ENCODE results near the gene GBX1.

- no peak for TF ChIP-seq SP1 (IDR thresholded peaks at IDR 0.05)
- TF ChIP-seq TARDBP (IDR thresholded peaks at IDR 0.05) = no peak
- TF ChIP-seq ZNF384 (IDR thresholded peaks at IDR 0.05) = no peak
- no peak for TF ChIP-seq HDGF (IDR thresholded peaks at IDR 0.05; ENCODE audit: borderline replicate concordance)
- no peak for TF ChIP-seq SUZ12 (IDR thresholded peaks at IDR 0.05)
- TF ChIP-seq NFRKB (IDR thresholded peaks at IDR 0.05) = no peak
- TF ChIP-seq LEF1 (IDR thresholded peaks at IDR 0.05; ENCODE audit: borderline replicate concordance) = no peak
- no peak for TF ChIP-seq FOXA1 (IDR thresholded peaks at IDR 0.05)
- TF ChIP-seq, protein P1, sequence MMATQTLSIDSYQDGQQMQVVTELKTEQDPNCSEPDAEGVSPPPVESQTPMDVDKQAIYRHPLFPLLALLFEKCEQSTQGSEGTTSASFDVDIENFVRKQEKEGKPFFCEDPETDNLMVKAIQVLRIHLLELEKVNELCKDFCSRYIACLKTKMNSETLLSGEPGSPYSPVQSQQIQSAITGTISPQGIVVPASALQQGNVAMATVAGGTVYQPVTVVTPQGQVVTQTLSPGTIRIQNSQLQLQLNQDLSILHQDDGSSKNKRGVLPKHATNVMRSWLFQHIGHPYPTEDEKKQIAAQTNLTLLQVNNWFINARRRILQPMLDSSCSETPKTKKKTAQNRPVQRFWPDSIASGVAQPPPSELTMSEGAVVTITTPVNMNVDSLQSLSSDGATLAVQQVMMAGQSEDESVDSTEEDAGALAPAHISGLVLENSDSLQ (IDR thresholded peaks at IDR 0.05) = no peak
- TF ChIP-seq ELF4 (IDR thresholded peaks at IDR 0.05) = no peak
- TF ChIP-seq FOXK2 (IDR thresholded peaks at IDR 0.05) = no peak
- TF ChIP-seq FOXM1 (IDR thresholded peaks at IDR 0.05; ENCODE audit: borderline replicate concordance) = no peak
- no peak for TF ChIP-seq BHLHE40 (IDR thresholded peaks at IDR 0.05; ENCODE audit: borderline replicate concordance)
- TF ChIP-seq ARNT (IDR thresholded peaks at IDR 0.05) = no peak
Observed at GRCh38 chr7:151117565-151117964, 49.9 kb downstream of the GBX1 start.

Data from HEK293T (cell line).